Right atrium auricular region (tissue), 2 donors: Measurements from ENCODE around the gene RPP40. TPM values are rescaled to one million over a fixed set of nuclear protein-coding genes. Genes with fewer than 3 reads are reported as not detected.

Experiments
- DNase-seq: peaks from one replicate; pipeline ENCODE4 v3.0.0-alpha.2; 2019; ENCODE audit warnings: low spot score
- H3K27ac ChIP-seq, 2 donors: fragments of 200-600 bp; sonication (generic); 1 replicate in 1 of 2; 2 replicates in 1 of 2; pipeline ENCODE4 v1.5.1; 2016 to 2019
- H3K27me3 ChIP-seq, 2 donors: fragments of 200-600 bp; sonication (generic); one replicate each; pipeline versions ENCODE4 v1.5.1 to v1.6.0; 2017 to 2019
- H3K36me3 ChIP-seq: fragments of 200-600 bp; sonication (generic); one replicate; pipeline ENCODE4 v1.5.1; 2016
- H3K4me1 ChIP-seq, 2 donors: fragments of 200-600 bp; sonication (generic); one replicate each; pipeline versions ENCODE4 v1.5.1 to v1.6.0; 2017 to 2019
- H3K4me3 ChIP-seq, 2 donors: fragments of 200-600 bp; sonication (generic); 1 replicate in 1 of 2; 2 replicates in 1 of 2; pipeline ENCODE4 v1.5.1; 2017 to 2019; ENCODE audit warnings: mild to moderate bottlenecking in 1 of 2, moderate library complexity in 1 of 2
- H3K9me3 ChIP-seq, 2 donors: fragments of 200-600 bp; sonication (generic); one replicate each; pipeline ENCODE4 v1.5.1; 2019
- CTCF ChIP-seq, 2 donors: fragments of 200-600 bp; sonication (generic); IDR thresholded peaks; one replicate each; pipeline ENCODE4 v1.5.1; 2019; ENCODE audit warnings: antibody characterized with exemption in 2 of 2
- total RNA-seq, 2 donors: library from RNA; depleted of rRNA; stranded (reverse); fragments of >200 nt; gene quantifications; one replicate each; pipeline ENCODE4 v1.1.0, GENCODE V29; 2016

Gene RPP40
- total RNA-seq, 2 donors from 2014 or later = 2.4 to 6.1 TPM

DNA sequence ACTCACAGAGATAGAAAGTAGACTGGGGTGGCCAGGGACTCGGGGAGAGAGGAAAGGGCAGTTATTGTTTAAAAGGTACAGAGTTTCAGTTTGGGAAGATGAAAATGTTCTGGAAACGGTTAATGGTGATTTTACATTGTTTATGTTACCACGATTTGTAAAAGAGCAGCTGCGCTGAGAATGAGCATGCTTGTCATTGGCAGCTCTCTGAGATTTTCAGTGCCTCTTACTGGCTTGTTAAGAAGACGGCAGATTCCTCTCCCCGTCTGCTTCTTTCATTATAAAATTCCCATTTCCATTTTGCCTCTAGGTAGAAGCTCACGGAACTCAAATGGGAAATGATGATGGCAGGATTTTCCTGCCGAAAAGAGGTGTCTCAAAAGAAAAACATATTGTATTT lies 41.6 kb upstream of the RPP40 start:
- Histone ChIP-seq H3K36me3 (no peaks in the 10 kb centered on the region), H3K4me1 (no peaks in the 10 kb centered on the region), H3K27me3 (no peaks in the 10 kb centered on the region), H3K9me3 (peaks cover 0 to under 1% of the 10 kb centered on the region in 2 donors), H3K4me3 (no peak overlapping the region), H3K27ac (no peak overlapping the region)
- DNase-seq = no peak
- TF ChIP-seq CTCF (IDR thresholded peaks at IDR 0.05) = no peak

GRCh38 chr6:5044866-5045265 lies 41.0 kb upstream of the RPP40 start:
- H3K36me3 ChIP-seq = no peaks in the 10 kb centered on the region
- H3K9me3 ChIP-seq = no peaks in the 10 kb centered on the region
- TF ChIP-seq CTCF (IDR thresholded peaks at IDR 0.05) = no peak
- H3K27ac ChIP-seq = no peak overlapping the region
- H3K27me3 ChIP-seq = no peaks in the 10 kb centered on the region
- no peaks in the 10 kb centered on the region for H3K4me1 ChIP-seq
- no peak overlapping the region for H3K4me3 ChIP-seq
- no peak for DNase-seq

GRCh38 chr6:5042436-5042835 lies 38.6 kb upstream of the RPP40 start:
- Histone ChIP-seq H3K4me1 (no peaks in the 10 kb centered on the region), H3K4me3 (no peak overlapping the region), H3K9me3 (no peaks in the 10 kb centered on the region), H3K27ac (no peak overlapping the region), H3K36me3 (no peaks in the 10 kb centered on the region), H3K27me3 (no peaks in the 10 kb centered on the region)
- no peak for DNase-seq
- TF ChIP-seq CTCF (IDR thresholded peaks at IDR 0.05) = no peak

DNA sequence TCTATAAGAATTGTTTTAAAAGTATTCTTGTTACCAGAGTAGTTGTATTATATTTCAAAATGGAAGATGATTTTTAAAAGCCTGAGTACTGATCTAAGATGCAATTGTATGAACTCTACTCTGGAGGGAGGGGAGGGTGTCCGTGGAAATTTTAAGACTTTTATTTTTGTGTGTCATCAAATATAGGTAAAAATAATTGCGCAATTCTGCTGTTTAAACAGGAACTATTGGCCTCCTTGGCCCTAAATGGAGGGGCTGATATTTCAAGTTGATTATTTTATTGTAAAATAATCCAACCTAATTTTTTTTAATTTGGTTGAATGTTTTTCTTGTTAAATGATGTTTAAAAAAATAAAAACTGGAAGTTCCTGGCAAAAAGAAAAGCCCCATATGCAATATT lies 38.1 kb upstream of the RPP40 start:
- Histone ChIP-seq H3K27ac (no peak overlapping the region), H3K27me3 (no peaks in the 10 kb centered on the region), H3K4me1 (no peaks in the 10 kb centered on the region), H3K4me3 (no peak overlapping the region), H3K36me3 (no peaks in the 10 kb centered on the region), H3K9me3 (no peaks in the 10 kb centered on the region)
- TF ChIP-seq CTCF (IDR thresholded peaks at IDR 0.05) = no peak
- DNase-seq = no peak

DNA sequence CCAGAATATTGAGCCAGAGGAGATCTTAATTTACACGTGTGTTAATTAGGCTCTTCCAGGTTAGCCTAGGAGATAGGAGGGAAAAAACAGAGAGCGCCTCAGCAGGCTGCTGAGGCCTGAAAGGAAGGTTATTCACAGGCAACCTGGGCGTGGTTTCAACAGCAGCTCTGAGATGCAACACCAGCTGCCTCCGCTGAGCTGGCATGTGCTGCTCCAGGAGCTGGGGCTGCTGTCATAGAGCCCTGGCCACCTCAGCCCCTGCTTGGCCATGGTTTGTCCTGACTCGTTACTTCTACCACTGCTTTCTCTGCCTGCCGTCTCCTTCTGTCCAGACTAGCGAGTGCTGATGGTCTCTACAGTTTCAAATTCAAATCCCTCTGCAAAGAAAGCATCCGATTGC lies 32.4 kb upstream of the RPP40 start:
- no peak for TF ChIP-seq CTCF (IDR thresholded peaks at IDR 0.05)
- Histone ChIP-seq H3K9me3 (no peaks in the 10 kb centered on the region), H3K4me1 (no peaks in the 10 kb centered on the region), H3K27me3 (no peaks in the 10 kb centered on the region), H3K4me3 (no peak overlapping the region), H3K36me3 (no peaks in the 10 kb centered on the region), H3K27ac (no peak overlapping the region)
- DNase-seq = no peak

DNA sequence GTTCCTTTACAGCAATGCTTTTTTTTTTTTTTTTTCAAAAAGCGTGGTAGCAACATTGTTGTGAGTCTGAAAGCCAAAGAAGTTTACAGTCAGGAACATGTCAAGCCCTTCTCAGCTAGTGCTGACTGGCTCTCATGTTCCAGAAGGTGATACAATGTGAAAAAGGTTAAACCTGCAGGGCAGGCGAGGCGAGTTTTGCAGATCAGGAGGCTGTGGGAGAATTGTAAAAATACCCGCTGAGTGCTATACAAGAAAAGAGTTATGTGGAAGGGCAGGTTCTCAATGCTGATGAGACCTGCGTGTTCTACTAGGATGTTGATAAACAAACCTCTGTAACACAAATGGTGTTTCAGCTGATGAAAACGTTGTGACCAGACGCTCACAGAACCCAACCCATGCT lies 30.9 kb upstream of the RPP40 start:
- no peaks in the 10 kb centered on the region for H3K27me3 ChIP-seq
- no peak for TF ChIP-seq CTCF (IDR thresholded peaks at IDR 0.05)
- H3K4me3 ChIP-seq = no peak overlapping the region
- H3K9me3 ChIP-seq = no peaks in the 10 kb centered on the region
- no peaks in the 10 kb centered on the region for H3K36me3 ChIP-seq
- no peaks in the 10 kb centered on the region for H3K4me1 ChIP-seq
- DNase-seq = no peak
- no peak overlapping the region for H3K27ac ChIP-seq
